SK-N-SH (cell line): ENCODE measurements around the gene KDM2A. TPM values are rescaled to one million over a fixed set of nuclear protein-coding genes. Genes with fewer than 3 reads are reported as not detected.

Source experiments
- CTCF ChIA-PET: fragments of 300-600, 350-600 bp; formaldehyde crosslinking; extraction: SDS; loops from one replicate; lab custom pipeline; 2021; lab: Yijun Ruan, JAX
- POLR2A ChIA-PET: fragments of 350-600 bp; sonication (Branson Sonifier 250); formaldehyde crosslinking; extraction: SDS; loops from one replicate; lab custom pipeline; 2020; ENCODE audit warnings: antibody characterized with exemption, inconsistent platforms; lab: Yijun Ruan, JAX
- DNase-seq: peaks from one replicate; pipeline ENCODE4 v3.0.0; 2012
- H2AFZ ChIP-seq: fragments of 200-600 bp; sonication (generic); 2 replicates; pipeline ENCODE4 v1.8.1; 2016; ENCODE audit warnings: antibody characterized with exemption, mild to moderate bottlenecking, low read depth
- H3F3A ChIP-seq: fragments of 200-600 bp; sonication (generic); replicated peaks from 2 replicates; pipeline ENCODE3; 2016; ENCODE audit warnings: antibody characterized with exemption, mild to moderate bottlenecking; ENCODE audit not compliant: insufficient read depth
- H3K27ac ChIP-seq, 2 experiments: fragments of 200-500 bp in 1 of 2; fragments of 200-600 bp in 1 of 2; sonication (Bioruptor generic) in 1 of 2; sonication (generic), shearing (Covaris generic) in 1 of 2; 2 replicates each; pipeline versions ENCODE4 v1.5.1 to v1.6.1; 2014 to 2016; ENCODE audit warnings: low read depth in 2 of 2, inconsistent platforms in 1 of 2, low read length in 1 of 2, mild to moderate bottlenecking in 1 of 2, mixed read lengths in 1 of 2
- H3K27me3 ChIP-seq: fragments of 200-600 bp; sonication (generic), shearing (Covaris generic); 2 replicates; pipeline ENCODE4 v1.6.1; 2016; ENCODE audit warnings: mixed run types; ENCODE audit not compliant: insufficient read depth
- H3K36me3 ChIP-seq, 2 experiments: fragments of 200-500 bp in 1 of 2; fragments of 200-600 bp in 1 of 2; sonication (Bioruptor generic) in 1 of 2; sonication (generic) in 1 of 2; replicated peaks in 1 of 2; 2 replicates each; pipeline versions ENCODE3 to v1.5.1; 2014 to 2016; ENCODE audit warnings: low read length in 1 of 2, mild to moderate bottlenecking in 1 of 2; ENCODE audit not compliant: insufficient read depth in 2 of 2, control insufficient read depth in 1 of 2
- H3K4me1 ChIP-seq, 2 experiments: fragments of 200-500 bp in 1 of 2; fragments of 200-600 bp in 1 of 2; sonication (Bioruptor generic) in 1 of 2; sonication (generic), shearing (Covaris generic) in 1 of 2; 2 replicates each; pipeline versions ENCODE4 v1.5.1 to v1.6.1; 2014 to 2016; ENCODE audit warnings: low read depth in 1 of 2, low read length in 1 of 2, mixed run types in 1 of 2; ENCODE audit not compliant: insufficient read depth in 2 of 2, control insufficient read depth in 1 of 2
- H3K4me2 ChIP-seq: fragments of 200-600 bp; sonication (generic), shearing (Covaris generic); 2 replicates; pipeline ENCODE4 v1.6.1; 2017; ENCODE audit warnings: mixed run types
- H3K4me3 ChIP-seq, 2 experiments: fragments of 200-500 bp in 1 of 2; fragments of 200-600 bp in 1 of 2; sonication (Bioruptor generic) in 1 of 2; sonication (generic), shearing (Covaris generic) in 1 of 2; 2 replicates each; pipeline versions ENCODE4 v1.5.1 to v1.8.1; 2014 to 2016; ENCODE audit warnings: low read depth in 2 of 2, inconsistent platforms in 1 of 2, low read length in 1 of 2, mild to moderate bottlenecking in 1 of 2, mixed read lengths in 1 of 2, moderate library complexity in 1 of 2
- H3K79me2 ChIP-seq: fragments of 200-600 bp; sonication (generic); 2 replicates; pipeline ENCODE4 v1.8.1; 2017; ENCODE audit warnings: mild to moderate bottlenecking; ENCODE audit not compliant: insufficient read depth
- H3K9ac ChIP-seq: fragments of 200-600 bp; sonication (generic); 2 replicates; pipeline ENCODE4 v1.6.1; 2017; ENCODE audit warnings: mixed run types
- H3K9me2 ChIP-seq: fragments of 200-600 bp; sonication (generic); 2 replicates; pipeline ENCODE4 v1.6.1; 2017; ENCODE audit warnings: mixed run types
- H3K9me3 ChIP-seq: fragments of 200-600 bp; sonication (generic); 2 replicates; pipeline ENCODE4 v1.6.1; 2017; ENCODE audit warnings: mixed run types, mild to moderate bottlenecking, moderate library complexity
- H4K20me1 ChIP-seq: fragments of 200-600 bp; sonication (generic); 2 replicates; pipeline ENCODE4 v1.6.1; 2017; ENCODE audit warnings: mild to moderate bottlenecking, mixed run types; ENCODE audit not compliant: insufficient read depth
- EP300 ChIP-seq, 2 experiments: IDR thresholded peaks; 2 replicates each; pipeline versions ENCODE4 v1.4.0 to v1.6.1; 2012; ENCODE audit warnings: borderline replicate concordance in 1 of 2, low read depth in 1 of 2, low read length in 1 of 2
- EZH2phosphoT487 ChIP-seq: fragments of 200-600 bp; sonication (generic); IDR thresholded peaks from 2 replicates; pipeline ENCODE4 v1.6.1; 2017; ENCODE audit warnings: low read depth, mixed run types, mild to moderate bottlenecking, antibody characterized with exemption, moderate library complexity, borderline replicate concordance
- JUND ChIP-seq: IDR thresholded peaks from 2 replicates; pipeline ENCODE4 v1.4.0; 2012
- MEF2A ChIP-seq: IDR thresholded peaks from 2 replicates; pipeline ENCODE4 v1.4.0; 2012; ENCODE audit warnings: low read depth, borderline replicate concordance
- MXI1 ChIP-seq: IDR thresholded peaks from 2 replicates; pipeline ENCODE4 v1.6.1; 2012; ENCODE audit warnings: mild to moderate bottlenecking, low read depth, low read length, improper control_type of control experiment
- NFIC ChIP-seq: IDR thresholded peaks from 2 replicates; pipeline ENCODE4 v1.4.0; 2012; ENCODE audit warnings: borderline replicate concordance
- NRF1 ChIP-seq: IDR thresholded peaks from 2 replicates; pipeline ENCODE4 v1.6.1; 2012; ENCODE audit warnings: low read depth, mild to moderate bottlenecking, low read length
- POLR2AphosphoS5 ChIP-seq: IDR thresholded peaks from 2 replicates; pipeline ENCODE4 v1.6.1; 2012; ENCODE audit warnings: low read depth, low read length
- RAD21 ChIP-seq: IDR thresholded peaks from 2 replicates; pipeline ENCODE4 v1.6.1; 2012; ENCODE audit warnings: mild to moderate bottlenecking, low read length
- RCOR1 ChIP-seq: fragments of 150-350 bp; IDR thresholded peaks from 2 replicates; pipeline ENCODE4 v1.6.1; 2017; ENCODE audit warnings: antibody characterized with exemption, low read length
- RFX5 ChIP-seq: IDR thresholded peaks from 2 replicates; pipeline ENCODE4 v1.6.1; 2012; ENCODE audit warnings: mild to moderate bottlenecking, improper control_type of control experiment, low read length
- TAF1 ChIP-seq: IDR thresholded peaks from 2 replicates; pipeline ENCODE4 v1.6.1; 2012; ENCODE audit warnings: low read depth, mild to moderate bottlenecking, low read length, moderate library complexity, borderline replicate concordance
- WGBS: methylation state at CpG from one replicate; pipeline ENCODE4 v1.1.6; 2017; ENCODE audit warnings: low lambda C conversion rate; 5-methylcytosine and 5-hydroxymethylcytosine counted together
- polyA plus RNA-seq, 3 experiments: library from polyadenylated mRNA; depleted of rRNA; stranded (reverse); fragments of >200 nt; gene quantifications; 2 replicates each; pipeline ENCODE4 v1.2.3, GENCODE V29; 2012
- TF ChIP-seq, protein P1 (sequence below): IDR thresholded peaks from 2 replicates; pipeline ENCODE4 v1.4.0; 2012; ENCODE audit warnings: low read depth
- TF ChIP-seq, protein P2 (sequence below): IDR thresholded peaks from 2 replicates; pipeline ENCODE4 v1.6.1; 2012; ENCODE audit warnings: mild to moderate bottlenecking, low read depth, low read length, moderate library complexity
- TF ChIP-seq, protein P3 (sequence below): fragments of 200-600 bp; sonication (generic); IDR thresholded peaks from 2 replicates; pipeline ENCODE4 v1.6.1; 2017; ENCODE audit warnings: antibody characterized with exemption, mild to moderate bottlenecking, moderate library complexity
- TF ChIP-seq, protein P4 (sequence below): IDR thresholded peaks from 2 replicates; pipeline ENCODE4 v1.4.0; 2012; ENCODE audit warnings: low read depth, borderline replicate concordance
- TF ChIP-seq, protein P5 (sequence below): IDR thresholded peaks from 2 replicates; pipeline ENCODE4; 2012

Gene KDM2A
- polyA plus RNA-seq, 1 of the 3 experiments (the other 2 are of a cell fraction), result 28.4 TPM

DNA sequence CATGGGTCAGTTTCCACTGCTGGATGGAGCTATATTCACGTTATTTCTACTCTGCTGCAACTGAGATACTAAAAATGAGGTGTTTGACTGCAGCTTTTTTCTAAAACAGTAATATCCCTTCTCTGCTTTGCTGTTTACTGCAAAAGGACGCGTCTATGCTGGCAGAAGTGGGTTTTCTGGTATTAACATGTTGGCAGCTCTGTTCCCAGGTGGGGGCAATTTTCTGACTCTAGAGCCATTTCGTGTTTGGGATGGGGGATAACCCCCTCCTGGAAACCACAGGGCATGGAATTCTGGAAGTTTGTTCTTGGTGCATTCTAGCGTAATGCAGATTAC lies 152.1 kb downstream of the KDM2A start:
- Histone ChIP-seq H3K4me3 (no peak overlapping the region), H3K4me1 (peaks cover 4 to 18% of the 10 kb centered on the region in 2 experiments; a peak in 2 of 4 replicates), H3K27ac (no peak overlapping the region), H3F3A (no peaks in the 10 kb centered on the region), H2AFZ (no peak overlapping the region), H3K9me2 (no peaks in the 10 kb centered on the region), H3K27me3 (no peaks in the 10 kb centered on the region), H3K4me2 (no peak overlapping the region), H4K20me1 (peaks cover 46% of the 10 kb centered on the region), H3K9ac (no peak overlapping the region), H3K79me2 (peaks cover 78% of the 10 kb centered on the region)
- POLR2A ChIA-PET, result interaction anchor here (1.0 kb wide), 1 partner anchor 10 kb away, joined by 3 read pairs; no protein-coding TSS in a partner anchor
- CTCF ChIA-PET, result interaction anchor here (0.8 to 3.5 kb wide), 6 partner anchors 8 to 232 kb away, joined by 3 to 20 read pairs (median 4); partner anchors contain the start of genes ANKRD13D and RPS6KB2
- 96% methylated on average over 5 of the region's 5 CpGs for WGBS
- TF ChIP-seq EP300 (IDR thresholded peaks at IDR 0.05; ENCODE audit: borderline replicate concordance in 1 of 2, low read depth in 1 of 2, low read length in 1 of 2) (no peak), MEF2A (no peak), RFX5 (no peak), RCOR1 (no peak), NRF1 (no peak), TAF1 (no peak), JUND (no peak), NFIC (no peak), MXI1 (no peak), POLR2AphosphoS5 (no peak), EZH2phosphoT487 (no peak), RAD21 (no peak)
- TF ChIP-seq, protein P1, sequence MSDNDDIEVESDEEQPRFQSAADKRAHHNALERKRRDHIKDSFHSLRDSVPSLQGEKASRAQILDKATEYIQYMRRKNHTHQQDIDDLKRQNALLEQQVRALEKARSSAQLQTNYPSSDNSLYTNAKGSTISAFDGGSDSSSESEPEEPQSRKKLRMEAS, result no peak
- TF ChIP-seq, protein P2, sequence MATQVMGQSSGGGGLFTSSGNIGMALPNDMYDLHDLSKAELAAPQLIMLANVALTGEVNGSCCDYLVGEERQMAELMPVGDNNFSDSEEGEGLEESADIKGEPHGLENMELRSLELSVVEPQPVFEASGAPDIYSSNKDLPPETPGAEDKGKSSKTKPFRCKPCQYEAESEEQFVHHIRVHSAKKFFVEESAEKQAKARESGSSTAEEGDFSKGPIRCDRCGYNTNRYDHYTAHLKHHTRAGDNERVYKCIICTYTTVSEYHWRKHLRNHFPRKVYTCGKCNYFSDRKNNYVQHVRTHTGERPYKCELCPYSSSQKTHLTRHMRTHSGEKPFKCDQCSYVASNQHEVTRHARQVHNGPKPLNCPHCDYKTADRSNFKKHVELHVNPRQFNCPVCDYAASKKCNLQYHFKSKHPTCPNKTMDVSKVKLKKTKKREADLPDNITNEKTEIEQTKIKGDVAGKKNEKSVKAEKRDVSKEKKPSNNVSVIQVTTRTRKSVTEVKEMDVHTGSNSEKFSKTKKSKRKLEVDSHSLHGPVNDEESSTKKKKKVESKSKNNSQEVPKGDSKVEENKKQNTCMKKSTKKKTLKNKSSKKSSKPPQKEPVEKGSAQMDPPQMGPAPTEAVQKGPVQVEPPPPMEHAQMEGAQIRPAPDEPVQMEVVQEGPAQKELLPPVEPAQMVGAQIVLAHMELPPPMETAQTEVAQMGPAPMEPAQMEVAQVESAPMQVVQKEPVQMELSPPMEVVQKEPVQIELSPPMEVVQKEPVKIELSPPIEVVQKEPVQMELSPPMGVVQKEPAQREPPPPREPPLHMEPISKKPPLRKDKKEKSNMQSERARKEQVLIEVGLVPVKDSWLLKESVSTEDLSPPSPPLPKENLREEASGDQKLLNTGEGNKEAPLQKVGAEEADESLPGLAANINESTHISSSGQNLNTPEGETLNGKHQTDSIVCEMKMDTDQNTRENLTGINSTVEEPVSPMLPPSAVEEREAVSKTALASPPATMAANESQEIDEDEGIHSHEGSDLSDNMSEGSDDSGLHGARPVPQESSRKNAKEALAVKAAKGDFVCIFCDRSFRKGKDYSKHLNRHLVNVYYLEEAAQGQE, result no peak
- TF ChIP-seq, protein P3, sequence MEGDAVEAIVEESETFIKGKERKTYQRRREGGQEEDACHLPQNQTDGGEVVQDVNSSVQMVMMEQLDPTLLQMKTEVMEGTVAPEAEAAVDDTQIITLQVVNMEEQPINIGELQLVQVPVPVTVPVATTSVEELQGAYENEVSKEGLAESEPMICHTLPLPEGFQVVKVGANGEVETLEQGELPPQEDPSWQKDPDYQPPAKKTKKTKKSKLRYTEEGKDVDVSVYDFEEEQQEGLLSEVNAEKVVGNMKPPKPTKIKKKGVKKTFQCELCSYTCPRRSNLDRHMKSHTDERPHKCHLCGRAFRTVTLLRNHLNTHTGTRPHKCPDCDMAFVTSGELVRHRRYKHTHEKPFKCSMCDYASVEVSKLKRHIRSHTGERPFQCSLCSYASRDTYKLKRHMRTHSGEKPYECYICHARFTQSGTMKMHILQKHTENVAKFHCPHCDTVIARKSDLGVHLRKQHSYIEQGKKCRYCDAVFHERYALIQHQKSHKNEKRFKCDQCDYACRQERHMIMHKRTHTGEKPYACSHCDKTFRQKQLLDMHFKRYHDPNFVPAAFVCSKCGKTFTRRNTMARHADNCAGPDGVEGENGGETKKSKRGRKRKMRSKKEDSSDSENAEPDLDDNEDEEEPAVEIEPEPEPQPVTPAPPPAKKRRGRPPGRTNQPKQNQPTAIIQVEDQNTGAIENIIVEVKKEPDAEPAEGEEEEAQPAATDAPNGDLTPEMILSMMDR, result no peak
- TF ChIP-seq, protein P4, sequence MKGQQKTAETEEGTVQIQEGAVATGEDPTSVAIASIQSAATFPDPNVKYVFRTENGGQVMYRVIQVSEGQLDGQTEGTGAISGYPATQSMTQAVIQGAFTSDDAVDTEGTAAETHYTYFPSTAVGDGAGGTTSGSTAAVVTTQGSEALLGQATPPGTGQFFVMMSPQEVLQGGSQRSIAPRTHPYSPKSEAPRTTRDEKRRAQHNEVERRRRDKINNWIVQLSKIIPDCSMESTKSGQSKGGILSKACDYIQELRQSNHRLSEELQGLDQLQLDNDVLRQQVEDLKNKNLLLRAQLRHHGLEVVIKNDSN, result no peak
- TF ChIP-seq, protein P5, sequence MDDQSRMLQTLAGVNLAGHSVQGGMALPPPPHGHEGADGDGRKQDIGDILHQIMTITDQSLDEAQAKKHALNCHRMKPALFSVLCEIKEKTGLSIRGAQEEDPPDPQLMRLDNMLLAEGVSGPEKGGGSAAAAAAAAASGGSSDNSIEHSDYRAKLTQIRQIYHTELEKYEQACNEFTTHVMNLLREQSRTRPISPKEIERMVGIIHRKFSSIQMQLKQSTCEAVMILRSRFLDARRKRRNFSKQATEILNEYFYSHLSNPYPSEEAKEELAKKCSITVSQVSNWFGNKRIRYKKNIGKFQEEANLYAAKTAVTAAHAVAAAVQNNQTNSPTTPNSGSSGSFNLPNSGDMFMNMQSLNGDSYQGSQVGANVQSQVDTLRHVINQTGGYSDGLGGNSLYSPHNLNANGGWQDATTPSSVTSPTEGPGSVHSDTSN, result no peak
- TF ChIP-seq, all 33 proteins: peak for 0
- no peak for DNase-seq
- H3K36me3 ChIP-seq, result peaks cover 0 to 8% of the 10 kb centered on the region in 2 experiments
- no peaks in the 10 kb centered on the region for H3K9me3 ChIP-seq
